ENCODE results near the gene ATXN1. TPM values are rescaled to one million over a fixed set of nuclear protein-coding genes. Genes with fewer than 3 reads are reported as not detected.

The ATXN1 gene
- total and polyA plus RNA-seq, 7 experiments from 2014 or later = 1.5 to 82.7 (median 42.4) TPM

DNA sequence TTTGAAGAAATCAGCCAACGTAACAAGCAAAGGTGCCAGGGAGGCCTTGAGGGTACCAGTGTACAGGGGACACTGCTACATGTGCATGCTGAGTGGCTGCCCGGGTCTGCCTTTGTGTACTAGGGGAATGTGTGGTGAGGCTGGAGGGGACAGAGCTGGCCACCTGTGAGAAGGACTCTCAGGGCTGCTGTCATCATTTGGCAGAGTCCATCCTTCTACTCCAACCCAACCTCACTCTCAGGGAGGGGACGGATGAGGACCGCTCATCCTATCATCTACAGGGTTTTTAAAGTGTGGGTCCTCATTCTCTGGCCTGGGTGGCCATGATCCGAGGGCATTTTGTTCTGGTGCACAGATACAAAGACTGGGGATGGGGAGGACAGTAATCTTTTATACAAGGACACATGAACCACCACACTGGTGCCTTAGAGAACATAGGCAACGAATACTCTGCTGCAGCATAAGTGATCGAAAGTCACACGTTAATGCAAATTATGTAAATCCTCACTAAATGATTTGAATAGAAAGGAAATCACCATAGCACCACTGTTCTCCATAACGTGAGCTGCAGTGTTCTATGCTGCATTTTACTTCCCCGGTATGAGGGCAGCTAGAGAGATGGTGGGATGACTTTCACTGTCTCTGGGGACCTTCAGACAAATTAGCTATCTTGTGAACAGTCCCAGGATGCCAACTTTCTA, 341.5 kb downstream of the ATXN1 start:
- Histone ChIP-seq H3K9me3 (ENCODE audit: control insufficient read depth in 2 of 3, low read length in 3 of 3) (no peaks in the 10 kb centered on the region), H3K4me3 (ENCODE audit: low read length) (no peak overlapping the region), H3K36me3 (ENCODE audit: control insufficient read depth in 2 of 3, insufficient read depth in 3 of 3, low read length in 3 of 3) (no peaks in the 10 kb centered on the region), H3K27ac (ENCODE audit: low read depth, low read length) (peak overlapping the region; percentile 70), H3K27me3 (ENCODE audit: control insufficient read depth in 2 of 2, insufficient read depth in 2 of 2, low read length in 2 of 2) (no peaks in the 10 kb centered on the region), H3K4me1 (ENCODE audit: control insufficient read depth in 2 of 2, insufficient read depth in 2 of 2, low read length in 2 of 2) (peaks cover 16 to 31% of the 10 kb centered on the region in 2 donors)
- ATAC-seq (peak; percentile 8), DNase-seq (no peak)
- Mint-ChIP-seq H3K4me1 (peaks cover 16 to 56% (median 37%) of the 10 kb centered on the region in 7 donors), H3K27me3 (no peaks in the 10 kb centered on the region), H3K4me3 (peak overlapping the region in 6 of 10 donors; percentile 59 to 84 (median 72)), H3K9me3 (no peaks in the 10 kb centered on the region), H3K27ac (peak overlapping the region in 8 of 9 donors; percentile 37 to 99 (median 86)), H3K36me3 (peaks cover 0 to 10% (median 0%) of the 10 kb centered on the region in 5 donors)
- intact Hi-C loops (cut with micrococcal nuclease) = loop anchor here (2.0 to 5.0 kb wide), 4 partner anchors 63 to 233 kb away; no protein-coding TSS in a partner anchor
- ChIA-PET POLR2A (no interaction called here), CTCF (interaction anchor here (0.6 to 1.2 kb wide), 2 partner anchors 9 to 11 kb away, joined by 3 read pairs; no protein-coding TSS in a partner anchor)

DNA sequence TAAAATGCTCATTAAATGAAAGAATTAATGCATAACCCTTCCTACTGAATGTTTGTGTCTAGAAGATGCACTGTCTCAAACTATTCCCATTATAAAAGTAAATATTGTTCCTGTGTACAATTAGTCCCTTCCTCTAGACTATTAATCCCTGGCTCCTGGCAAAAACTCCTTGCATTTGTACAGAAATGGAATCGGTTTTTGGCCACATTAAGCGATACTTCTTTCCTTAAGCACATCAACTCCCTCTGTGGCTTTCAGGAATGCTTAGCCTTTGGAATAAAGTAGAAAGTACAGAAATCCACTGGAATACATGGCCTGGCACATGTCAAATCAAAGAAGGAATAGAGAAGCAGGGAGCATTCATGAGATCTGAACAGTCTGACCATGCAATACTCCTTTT, 343.1 kb downstream of the ATXN1 start:
- ATAC-seq = no peak
- intact Hi-C loops (cut with micrococcal nuclease) = no loop called here
- no peaks in the 10 kb centered on the region for H3K9me3 ChIP-seq (ENCODE audit: control insufficient read depth in 2 of 3, low read length in 3 of 3)
- no peaks in the 10 kb centered on the region for H3K36me3 ChIP-seq (ENCODE audit: control insufficient read depth in 2 of 3, insufficient read depth in 3 of 3, low read length in 3 of 3)
- peaks cover 15 to 28% of the 10 kb centered on the region in 2 donors for H3K4me1 ChIP-seq (ENCODE audit: control insufficient read depth in 2 of 2, insufficient read depth in 2 of 2, low read length in 2 of 2)
- no peaks in the 10 kb centered on the region for H3K27me3 ChIP-seq (ENCODE audit: control insufficient read depth in 2 of 2, insufficient read depth in 2 of 2, low read length in 2 of 2)
- Mint-ChIP-seq H3K36me3 (peaks cover 0 to 8% (median 0%) of the 10 kb centered on the region in 5 donors), H3K27me3 (no peaks in the 10 kb centered on the region), H3K9me3 (no peaks in the 10 kb centered on the region), H3K4me1 (peaks cover 21 to 61% (median 46%) of the 10 kb centered on the region in 7 donors), H3K4me3 (no peak overlapping the region), H3K27ac (no peak overlapping the region)
- DNase-seq = no peak
- no peak overlapping the region for H3K27ac ChIP-seq (ENCODE audit: low read depth, low read length)
- ChIA-PET POLR2A (no interaction called here), CTCF (no interaction called here)
- H3K4me3 ChIP-seq (ENCODE audit: low read length) = no peak overlapping the region

DNA sequence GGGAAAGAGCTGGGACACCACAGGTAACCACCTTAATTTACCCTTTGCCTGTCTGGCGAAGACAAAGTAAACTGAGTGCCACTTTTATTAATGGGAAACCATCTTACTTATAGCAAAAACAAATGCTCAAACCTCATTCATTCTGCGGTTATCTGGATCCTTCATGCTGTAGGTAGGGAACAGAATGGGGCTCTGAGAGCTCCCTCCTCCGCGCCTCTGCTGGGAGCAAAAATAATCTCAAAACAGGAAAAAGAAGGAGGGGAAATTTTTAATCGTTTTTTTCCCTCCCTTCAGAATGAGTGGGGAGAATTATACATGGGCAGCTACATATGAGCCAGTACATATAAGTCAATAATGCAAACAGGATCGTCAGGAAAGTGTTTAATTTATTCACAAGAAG, 345.6 kb downstream of the ATXN1 start:
- POLR2A ChIA-PET = no interaction called here
- Histone ChIP-seq H3K27ac (ENCODE audit: low read depth, low read length) (no peak overlapping the region), H3K4me3 (ENCODE audit: low read length) (no peak overlapping the region), H3K27me3 (ENCODE audit: control insufficient read depth in 2 of 2, insufficient read depth in 2 of 2, low read length in 2 of 2) (no peaks in the 10 kb centered on the region), H3K9me3 (ENCODE audit: control insufficient read depth in 2 of 3, low read length in 3 of 3) (no peaks in the 10 kb centered on the region), H3K36me3 (ENCODE audit: control insufficient read depth in 2 of 3, insufficient read depth in 3 of 3, low read length in 3 of 3) (no peaks in the 10 kb centered on the region), H3K4me1 (ENCODE audit: control insufficient read depth in 2 of 2, insufficient read depth in 2 of 2, low read length in 2 of 2) (peaks cover 4 to 18% of the 10 kb centered on the region in 2 donors)
- no peaks in the 10 kb centered on the region for H3K27me3 Mint-ChIP-seq
- H3K4me1 Mint-ChIP-seq = peaks cover 5 to 49% (median 22%) of the 10 kb centered on the region in 7 donors
- intact Hi-C loops (cut with micrococcal nuclease) = no loop called here
- H3K9me3 Mint-ChIP-seq = no peaks in the 10 kb centered on the region
- DNase-seq (no peak), ATAC-seq (no peak)
- no peak overlapping the region for H3K4me3 Mint-ChIP-seq
- H3K36me3 Mint-ChIP-seq = peaks cover 0 to 14% (median 0%) of the 10 kb centered on the region in 5 donors
- H3K27ac Mint-ChIP-seq = no peak overlapping the region
- CTCF ChIA-PET = interaction anchor here (0.7 kb wide), 1 partner anchor 22 kb away, joined by 3 read pairs; no protein-coding TSS in a partner anchor

DNA sequence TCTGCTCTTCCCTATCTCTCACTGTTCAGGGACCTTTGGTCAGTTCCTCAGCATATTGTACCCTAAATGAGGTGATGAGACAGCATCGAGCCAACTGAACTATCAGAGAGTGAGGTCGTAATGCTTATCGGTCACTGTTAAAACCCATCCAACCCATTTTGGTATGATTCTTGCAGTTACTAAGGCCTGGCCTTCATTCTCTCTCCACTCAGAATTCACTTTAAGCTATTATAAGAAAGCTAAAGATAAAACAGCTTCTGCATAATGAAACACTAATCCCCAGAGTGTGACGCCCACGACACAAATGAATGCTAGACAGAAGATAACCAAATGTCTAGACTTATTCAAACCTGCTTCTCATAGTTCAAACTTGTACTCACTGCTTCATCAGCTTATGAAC, 347.1 kb downstream of the ATXN1 start:
- Mint-ChIP-seq H3K4me3 (peak overlapping the region in 1 of 10 donors; percentile 79), H3K9me3 (no peaks in the 10 kb centered on the region), H3K36me3 (peaks cover 0 to 21% (median 0%) of the 10 kb centered on the region in 5 donors), H3K27me3 (no peaks in the 10 kb centered on the region), H3K27ac (peak overlapping the region in 2 of 9 donors; percentile 53 to 83), H3K4me1 (peaks cover 0 to 45% (median 19%) of the 10 kb centered on the region in 7 donors)
- Histone ChIP-seq H3K27ac (ENCODE audit: low read depth, low read length) (no peak overlapping the region), H3K4me3 (ENCODE audit: low read length) (no peak overlapping the region), H3K36me3 (ENCODE audit: control insufficient read depth in 2 of 3, insufficient read depth in 3 of 3, low read length in 3 of 3) (no peaks in the 10 kb centered on the region), H3K9me3 (ENCODE audit: control insufficient read depth in 2 of 3, low read length in 3 of 3) (no peaks in the 10 kb centered on the region), H3K27me3 (ENCODE audit: control insufficient read depth in 2 of 2, insufficient read depth in 2 of 2, low read length in 2 of 2) (no peaks in the 10 kb centered on the region), H3K4me1 (ENCODE audit: control insufficient read depth in 2 of 2, insufficient read depth in 2 of 2, low read length in 2 of 2) (peaks cover 0 to 5% of the 10 kb centered on the region in 2 donors)
- ATAC-seq (peak; percentile 29), DNase-seq (no peak)
- ChIA-PET POLR2A (interaction anchor here (0.6 kb wide), 2 partner anchors 66 to 246 kb away, joined by 3 to 6 read pairs; no protein-coding TSS in a partner anchor), CTCF (no interaction called here)
- intact Hi-C loops (cut with micrococcal nuclease) = loop anchor here in 1 of 2 donors (5.0 kb wide), 1 partner anchor 348 kb away; the partner anchor contains the start of gene ATXN1

DNA sequence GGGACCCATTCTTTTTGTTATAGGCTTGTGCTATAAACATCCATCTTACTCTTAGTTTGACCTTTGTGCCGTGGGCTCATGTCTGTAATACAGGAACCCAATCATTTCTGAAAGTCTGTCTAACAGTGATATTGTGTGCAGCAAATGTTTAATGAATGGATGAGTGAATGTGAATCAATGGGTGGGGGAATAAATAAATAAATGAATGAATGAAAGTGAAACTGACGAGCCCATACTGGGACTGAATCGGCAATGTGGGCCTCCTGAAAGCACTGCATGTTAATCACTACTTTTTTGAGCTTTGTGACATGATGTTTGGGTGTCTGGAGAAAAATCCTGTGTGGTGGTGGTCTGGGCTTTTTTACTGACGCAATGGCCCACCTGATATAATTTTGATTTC, 347.9 kb downstream of the ATXN1 start:
- peak; percentile 64 for ATAC-seq
- intact Hi-C loops (cut with micrococcal nuclease) = loop anchor here in 1 of 2 donors (5.0 kb wide), 1 partner anchor 349 kb away; the partner anchor contains the start of gene ATXN1

DNA sequence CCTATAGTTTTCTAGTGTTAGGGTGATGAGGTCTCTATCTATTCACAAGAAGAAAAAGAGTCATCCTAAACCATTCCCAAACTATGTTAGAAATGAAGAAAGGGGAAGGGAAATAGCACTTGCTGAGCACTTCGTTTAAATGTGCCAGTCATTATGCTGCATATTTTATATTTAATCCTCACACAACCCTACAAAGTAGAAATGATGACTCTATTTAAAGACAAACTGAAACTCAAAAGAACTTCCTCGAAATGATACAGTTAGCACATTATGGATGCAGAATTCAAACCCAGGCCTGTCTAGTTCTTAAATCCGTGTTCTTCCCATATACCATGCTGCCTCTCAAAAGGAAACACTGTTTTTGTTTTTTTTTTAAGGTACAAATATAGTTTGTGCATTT, 348.3 kb downstream of the ATXN1 start:
- Mint-ChIP-seq H3K27me3 (no peaks in the 10 kb centered on the region), H3K9me3 (no peaks in the 10 kb centered on the region), H3K4me3 (peak overlapping the region in 5 of 10 donors; percentile 2 to 79 (median 21)), H3K27ac (peak overlapping the region in 4 of 9 donors; percentile 7 to 83 (median 34)), H3K36me3 (peaks cover 0 to 23% (median under 1%) of the 10 kb centered on the region in 5 donors), H3K4me1 (peaks cover 0 to 43% (median 19%) of the 10 kb centered on the region in 7 donors)
- intact Hi-C loops (cut with micrococcal nuclease) = loop anchor here in 1 of 2 donors (5.0 kb wide), 1 partner anchor 349 kb away; the partner anchor contains the start of gene ATXN1
- POLR2A ChIA-PET = no interaction called here
- CTCF ChIA-PET = no interaction called here
- Histone ChIP-seq H3K27ac (ENCODE audit: low read depth, low read length) (no peak overlapping the region), H3K27me3 (ENCODE audit: control insufficient read depth in 2 of 2, insufficient read depth in 2 of 2, low read length in 2 of 2) (no peaks in the 10 kb centered on the region), H3K4me3 (ENCODE audit: low read length) (no peak overlapping the region), H3K9me3 (ENCODE audit: control insufficient read depth in 2 of 3, low read length in 3 of 3) (no peaks in the 10 kb centered on the region), H3K4me1 (ENCODE audit: control insufficient read depth in 2 of 2, insufficient read depth in 2 of 2, low read length in 2 of 2) (peaks cover 0 to 5% of the 10 kb centered on the region in 2 donors), H3K36me3 (ENCODE audit: control insufficient read depth in 2 of 3, insufficient read depth in 3 of 3, low read length in 3 of 3) (no peaks in the 10 kb centered on the region)
- no peak for ATAC-seq
- DNase-seq = no peak

More for the DNA sequence above, 347.9 kb downstream of the ATXN1 start:
- Histone ChIP-seq H3K9me3 (ENCODE audit: control insufficient read depth in 2 of 3, low read length in 3 of 3) (no peaks in the 10 kb centered on the region), H3K27ac (ENCODE audit: low read depth, low read length) (no peak overlapping the region), H3K4me1 (ENCODE audit: control insufficient read depth in 2 of 2, insufficient read depth in 2 of 2, low read length in 2 of 2) (peaks cover 0 to 5% of the 10 kb centered on the region in 2 donors), H3K4me3 (ENCODE audit: low read length) (no peak overlapping the region), H3K36me3 (ENCODE audit: control insufficient read depth in 2 of 3, insufficient read depth in 3 of 3, low read length in 3 of 3) (no peaks in the 10 kb centered on the region), H3K27me3 (ENCODE audit: control insufficient read depth in 2 of 2, insufficient read depth in 2 of 2, low read length in 2 of 2) (no peaks in the 10 kb centered on the region)
- H3K27me3 Mint-ChIP-seq = no peaks in the 10 kb centered on the region
- peak overlapping the region in 6 of 9 donors; percentile 0 to 83 (median 50) for H3K27ac Mint-ChIP-seq
- no peak for DNase-seq
- ChIA-PET CTCF (no interaction called here), POLR2A (interaction anchor here (0.6 kb wide), 2 partner anchors 67 to 246 kb away, joined by 3 to 6 read pairs; no protein-coding TSS in a partner anchor)
- peaks cover 0 to 43% (median 19%) of the 10 kb centered on the region in 7 donors for H3K4me1 Mint-ChIP-seq
- peaks cover 0 to 22% (median 0%) of the 10 kb centered on the region in 5 donors for H3K36me3 Mint-ChIP-seq
- H3K9me3 Mint-ChIP-seq = no peaks in the 10 kb centered on the region
- H3K4me3 Mint-ChIP-seq = peak overlapping the region in 6 of 10 donors; percentile 2 to 79 (median 20)
